Chondrocyte (in vitro differentiated cells): ENCODE data around the gene ASXL1. TPM values are rescaled to one million over a fixed set of nuclear protein-coding genes. Genes with fewer than 3 reads are reported as not detected.
A peak's percentile ranks its signal among the peaks of the same experiment; 100 is the strongest.
"Not testable (repeated sequence)": the region's sequence is repeated elsewhere in the genome, so short reads cannot be mapped to it uniquely, and the experiment has no call there.

ENCODE experiments used
- DNase-seq: peaks from one replicate; pipeline ENCODE4 v3.0.0; 2021; ENCODE audit warnings: mixed read lengths, low spot score
- H3K27ac Mint-ChIP-seq: one replicate; pipeline ENCODE4 v1.8.0; 2021; ENCODE audit warnings: mild to moderate bottlenecking, moderate library complexity, mixed read lengths; ENCODE audit not compliant: unreplicated experiment
- H3K27me3 Mint-ChIP-seq: 2 replicates; pipeline ENCODE4 v1.8.0; 2021; ENCODE audit warnings: low read depth, mixed read lengths
- H3K36me3 Mint-ChIP-seq: 2 replicates; pipeline ENCODE4 v1.8.0; 2021; ENCODE audit warnings: low read depth, mixed read lengths
- H3K4me1 Mint-ChIP-seq: 2 replicates; pipeline ENCODE4 v1.8.0; 2021; ENCODE audit warnings: low read depth, mild to moderate bottlenecking, mixed read lengths
- H3K4me3 Mint-ChIP-seq: one replicate; pipeline ENCODE4 v1.8.0; 2021; ENCODE audit warnings: mild to moderate bottlenecking, moderate library complexity, mixed read lengths; ENCODE audit not compliant: unreplicated experiment
- H3K9me3 Mint-ChIP-seq: 2 replicates; pipeline ENCODE4 v1.8.0; 2021; ENCODE audit warnings: low read depth, mixed read lengths
- CTCF ChIP-seq: fragments of 200-600 bp; sonication (generic); IDR thresholded peaks from 2 replicates; pipeline ENCODE4 v1.5.0; 2021; ENCODE audit warnings: antibody characterized with exemption, mild to moderate bottlenecking, moderate library complexity
- total RNA-seq: library from RNA; stranded (reverse); gene quantifications from 3 replicates; pipeline ENCODE4 v1.2.1, GENCODE V29; 2021

The ASXL1 gene
- total RNA-seq, 1 donor from 2014 or later = 92.6 TPM

- Mint-ChIP-seq H3K4me3 (no peak overlapping the region), H3K4me1 (peaks cover 38% of the 10 kb centered on the region), H3K27ac (peak overlapping the region; percentile 91), H3K9me3 (no peaks in the 10 kb centered on the region), H3K27me3 (no peaks in the 10 kb centered on the region), H3K36me3 (peaks cover 2% of the 10 kb centered on the region)
- no peak for TF ChIP-seq CTCF
- DNase-seq = no peak
These were observed 106.4 kb downstream of the ASXL1 start for GRCh38 chr20:32464401-32465091.

GRCh38 chr20:32465092-32465900 lies 107.2 kb downstream of the ASXL1 start:
- Mint-ChIP-seq H3K9me3 (no peaks in the 10 kb centered on the region), H3K27me3 (no peaks in the 10 kb centered on the region), H3K36me3 (peaks cover 3% of the 10 kb centered on the region), H3K4me1 (peaks cover 45% of the 10 kb centered on the region), H3K27ac (peak overlapping the region; percentile 91), H3K4me3 (no peak overlapping the region)
- peak; percentile 69 for DNase-seq
- no peak for TF ChIP-seq CTCF

- H3K27me3 Mint-ChIP-seq, H3K9me3 Mint-ChIP-seq, H3K4me3 Mint-ChIP-seq, H3K36me3 Mint-ChIP-seq: not testable (repeated sequence)
- Mint-ChIP-seq H3K27ac (peak overlapping the region; percentile 91), H3K4me1 (peaks cover 53% of the 10 kb centered on the region)
- DNase-seq = peak; percentile 28
These were observed 108.0 kb downstream of the ASXL1 start for GRCh38 chr20:32465901-32466675.

GRCh38 chr20:32466739-32467505 lies 108.8 kb downstream of the ASXL1 start:
- H3K4me1 Mint-ChIP-seq = peaks cover 60% of the 10 kb centered on the region
- H3K9me3 Mint-ChIP-seq = no peaks in the 10 kb centered on the region
- peaks cover 6% of the 10 kb centered on the region for H3K36me3 Mint-ChIP-seq
- DNase-seq = peak; percentile 86
- peak; percentile 30 for TF ChIP-seq CTCF
- H3K27me3 Mint-ChIP-seq = no peaks in the 10 kb centered on the region
- H3K4me3 Mint-ChIP-seq = no peak overlapping the region
- peak overlapping the region; percentile 91 for H3K27ac Mint-ChIP-seq

GRCh38 chr20:32467506-32468312 lies 109.6 kb downstream of the ASXL1 start:
- no peak for TF ChIP-seq CTCF
- Mint-ChIP-seq H3K27ac (peak overlapping the region; percentile 70), H3K4me1 (peaks cover 61% of the 10 kb centered on the region), H3K36me3 (peaks cover 4% of the 10 kb centered on the region), H3K27me3 (no peaks in the 10 kb centered on the region), H3K4me3 (no peak overlapping the region), H3K9me3 (no peaks in the 10 kb centered on the region)
- peak; percentile 90 for DNase-seq
